ENCODE data around the gene FGF3.

Gene FGF3

GRCh38 chr11:69818603-69819441, at the start of gene FGF3:
FGF3 (minus strand) TSS chr11:69819416; CDS start chr11:69818933, 483 bp downstream.
- DNase-seq, result no peak

DNA sequence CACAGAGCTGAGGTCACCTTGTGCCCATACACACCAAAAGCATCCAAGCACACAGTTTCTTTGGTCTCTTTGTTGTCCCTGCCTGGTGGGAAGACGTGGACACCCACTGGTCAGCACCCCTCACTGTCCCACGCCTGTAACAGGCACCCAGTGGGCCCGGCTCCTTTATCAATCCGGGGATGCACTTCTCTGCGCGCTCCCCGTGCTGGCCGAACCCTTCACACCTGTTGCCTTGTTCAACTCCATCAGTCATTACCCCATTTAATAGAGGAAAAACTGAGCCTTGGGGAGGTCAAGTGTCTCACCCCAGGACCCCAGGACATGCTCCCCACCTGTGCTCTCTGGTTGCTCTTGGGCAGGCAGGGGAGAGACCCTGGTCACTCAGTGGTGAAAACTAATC, 49.7 kb upstream of the FGF3 start:
- DNase-seq, result no peak

- no peak for DNase-seq
Observed at GRCh38 chr11:69868006-69868810, 49.0 kb upstream of the FGF3 start.

DNA sequence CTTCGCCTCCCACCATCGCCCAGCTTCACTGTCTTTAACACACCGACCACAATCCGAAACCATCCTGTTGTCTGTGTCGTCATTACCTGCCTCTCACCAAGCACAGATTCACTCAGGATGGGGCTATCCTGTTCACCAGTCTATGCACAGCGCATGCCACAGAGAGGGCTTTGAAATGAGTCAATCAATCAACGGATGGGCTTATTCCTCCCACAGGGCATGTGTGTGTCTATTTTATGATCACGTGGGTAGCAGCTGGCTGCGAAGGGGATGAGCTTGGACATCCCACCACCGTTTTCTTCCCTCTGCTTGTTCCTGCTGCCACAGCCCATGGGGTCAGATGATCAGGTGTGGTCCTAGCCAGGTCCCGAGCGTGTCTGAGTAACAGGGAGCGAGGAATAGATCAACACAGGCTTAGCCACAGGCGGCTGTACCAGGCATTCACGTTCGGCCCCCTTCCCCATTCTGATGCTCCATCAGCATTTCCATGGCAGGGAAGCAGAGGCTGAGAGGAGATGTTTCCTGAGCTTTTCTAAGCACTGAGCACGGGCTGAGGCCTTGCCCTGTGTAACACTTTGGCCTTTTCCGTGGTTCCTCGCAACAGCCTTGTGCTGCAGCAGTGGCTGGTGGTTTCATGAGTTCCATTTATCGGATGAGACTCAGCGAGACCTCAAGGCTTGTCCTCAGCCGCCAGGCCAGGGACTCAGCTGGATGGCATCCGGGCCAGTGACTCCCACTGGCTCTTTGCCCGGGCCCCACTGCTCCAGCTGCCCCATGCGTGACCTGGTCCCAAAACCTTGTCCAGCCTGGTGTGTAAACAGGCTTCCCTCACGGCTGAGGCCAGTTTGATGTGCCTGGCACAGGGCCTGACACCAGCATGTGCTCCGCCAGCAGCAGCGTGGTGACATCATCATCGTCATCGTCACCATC, 48.1 kb upstream of the FGF3 start:
- DNase-seq, result peak; percentile 51

DNA sequence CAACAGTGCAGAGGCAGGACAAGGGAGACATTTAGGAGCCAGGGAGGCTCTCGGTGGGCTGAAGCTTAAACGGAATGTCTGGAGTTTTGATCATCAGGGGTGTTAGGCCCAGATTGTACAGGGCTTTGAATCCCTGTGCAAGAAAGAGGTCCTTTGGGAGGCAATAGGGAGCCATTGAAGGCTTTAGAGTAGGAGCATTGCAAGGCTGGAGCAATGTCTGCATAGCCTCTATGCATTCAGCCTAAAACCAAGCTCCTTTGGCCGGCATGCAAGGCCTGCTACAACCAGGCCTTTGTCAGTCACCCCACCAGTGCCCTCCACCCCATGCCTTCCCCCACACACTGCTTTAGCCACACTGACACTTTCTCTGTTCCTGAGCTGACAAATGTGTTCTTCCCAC, 47.4 kb upstream of the FGF3 start:
- no peak for DNase-seq

- DNase-seq, result no peak
Observed at GRCh38 chr11:69865707-69866106, 46.5 kb upstream of the FGF3 start.

DNA sequence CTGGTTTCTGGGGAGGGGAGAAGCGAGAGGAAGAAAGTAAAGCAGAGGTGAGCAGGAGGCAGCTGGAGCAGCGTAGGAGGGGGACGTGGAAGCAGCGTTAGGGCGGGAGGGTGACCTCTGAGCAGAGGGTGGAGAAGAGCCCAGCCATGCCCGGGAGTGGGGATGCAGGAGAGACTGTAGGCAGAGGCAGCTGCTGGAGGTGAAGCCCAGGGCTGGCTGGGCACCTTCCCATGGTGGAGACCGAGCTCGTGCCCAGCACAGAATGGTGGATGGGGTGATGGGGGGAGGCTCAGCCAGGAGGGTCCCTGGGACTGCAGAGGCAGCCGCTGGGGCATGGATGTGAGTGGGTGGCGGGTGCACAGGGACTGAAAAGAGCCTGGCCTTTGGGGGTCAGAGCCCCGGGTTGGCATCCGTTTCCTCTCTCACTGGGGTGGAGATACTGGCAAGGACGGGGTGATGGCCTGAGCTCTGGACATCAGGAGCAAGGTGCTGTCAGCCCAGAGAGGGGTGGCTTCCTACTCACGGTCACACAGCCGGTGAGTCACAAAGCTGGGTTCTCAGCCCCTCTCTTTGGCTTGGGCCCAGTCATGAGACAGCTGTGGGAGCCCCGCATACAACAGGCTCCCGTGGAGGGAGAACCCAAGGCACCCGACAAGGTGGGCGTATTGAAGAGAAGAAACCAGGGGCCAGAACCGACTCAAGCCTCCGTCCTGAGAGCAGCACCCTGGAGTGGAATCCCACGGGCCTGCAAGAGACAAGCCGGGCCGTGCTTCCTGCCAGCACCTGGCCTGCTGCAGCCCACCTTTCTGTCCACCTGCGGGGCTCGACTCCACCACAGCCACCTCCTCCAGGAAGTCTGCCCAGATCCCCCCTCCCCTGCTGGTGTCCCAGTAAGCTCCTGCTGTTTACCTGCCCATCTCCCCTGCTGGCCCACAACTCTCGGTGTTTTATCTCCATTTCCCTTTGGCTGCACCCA, 45.8 kb upstream of the FGF3 start:
- DNase-seq, result no peak

- no peak for DNase-seq
Observed at GRCh38 chr11:69863544-69864200, 44.5 kb upstream of the FGF3 start.

- DNase-seq, result no peak
Observed at GRCh38 chr11:69862797-69863543, 43.8 kb upstream of the FGF3 start.

GRCh38 chr11:69862331-69862771, 43.1 kb upstream of the FGF3 start:
- no peak for DNase-seq

DNA sequence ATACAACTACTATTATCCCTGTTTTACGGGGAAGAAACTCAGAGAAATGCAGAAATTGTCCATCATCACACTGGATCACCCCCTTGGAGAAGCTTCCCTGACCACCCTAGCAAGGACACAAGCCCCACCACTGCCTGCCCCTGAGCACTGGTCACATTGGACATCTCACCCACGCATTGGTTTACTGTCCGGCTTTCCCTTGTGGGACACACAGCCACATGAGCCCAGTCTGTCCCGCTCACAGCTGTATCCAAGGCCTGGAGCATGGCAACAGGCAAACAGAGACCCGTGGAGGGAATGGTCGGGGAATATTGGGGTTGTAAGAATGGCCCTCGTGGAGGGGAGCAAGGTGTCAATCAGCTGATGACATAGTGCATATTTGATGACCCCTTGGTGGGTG, 42.7 kb upstream of the FGF3 start:
- no peak for DNase-seq

DNA sequence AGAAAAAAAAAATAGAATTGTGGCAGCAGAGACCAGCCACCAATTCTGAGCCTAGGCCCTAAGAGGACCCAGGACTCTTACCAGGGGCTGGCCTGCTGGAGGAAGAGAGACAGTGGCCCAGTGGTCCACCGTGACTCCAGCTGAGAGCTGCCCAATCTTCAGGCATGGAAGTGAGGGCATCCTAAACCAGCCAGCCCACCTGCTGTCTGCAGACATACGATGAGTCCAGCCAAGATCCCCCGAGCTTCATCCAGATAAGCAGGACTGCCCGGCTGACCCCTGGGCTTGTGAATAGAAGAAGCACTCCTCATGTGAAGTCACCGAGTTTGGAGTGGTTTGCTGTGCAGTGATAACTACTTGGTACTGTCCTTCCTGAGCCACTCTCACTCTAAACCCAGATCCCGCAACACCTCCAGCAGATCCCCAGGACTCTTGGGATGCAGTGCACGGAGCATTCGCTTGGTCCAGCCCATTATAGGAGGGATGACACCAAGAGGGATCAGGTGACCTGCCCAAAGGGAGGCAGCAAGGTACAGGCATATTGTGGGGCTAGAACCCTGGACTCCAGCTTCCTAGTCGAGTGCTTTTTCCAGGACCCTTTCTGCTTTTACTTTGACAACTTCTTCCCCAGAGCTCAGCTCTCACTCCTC, 41.7 kb upstream of the FGF3 start:
- DNase-seq, result no peak

GRCh38 chr11:69860244-69860643, 41.0 kb upstream of the FGF3 start:
- no peak for DNase-seq

DNA sequence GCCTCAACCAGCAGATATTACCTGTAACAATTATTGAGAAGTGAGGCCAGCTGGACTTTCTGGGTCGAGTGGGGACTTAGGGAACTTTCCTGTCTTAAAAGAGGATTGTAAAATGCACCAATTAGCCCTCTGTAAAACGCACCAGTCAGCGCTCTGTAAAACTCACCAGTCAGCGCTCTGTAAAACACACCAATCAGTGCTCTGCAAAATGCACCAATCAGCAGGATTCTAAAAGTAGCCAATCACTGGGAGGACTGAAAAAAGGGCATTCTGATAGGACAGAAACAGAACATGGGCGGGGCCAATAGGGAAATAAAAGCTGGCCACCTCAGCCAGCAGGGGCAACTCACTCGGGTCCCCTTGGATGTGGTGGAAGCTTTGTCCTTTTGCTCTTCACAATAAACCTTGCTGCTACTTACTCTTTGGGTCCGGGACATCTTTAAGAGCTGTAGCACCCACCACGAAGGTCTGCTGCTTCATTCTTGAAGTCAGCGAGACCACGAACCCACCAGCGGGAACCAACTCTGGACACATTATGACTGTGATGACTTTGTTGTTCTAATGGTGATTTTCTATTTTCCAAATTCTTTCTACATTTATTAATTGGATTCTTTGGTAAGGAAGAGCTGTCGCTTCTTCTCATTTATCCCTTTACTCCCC, 40.2 kb upstream of the FGF3 start:
- DNase-seq, result no peak

DNA sequence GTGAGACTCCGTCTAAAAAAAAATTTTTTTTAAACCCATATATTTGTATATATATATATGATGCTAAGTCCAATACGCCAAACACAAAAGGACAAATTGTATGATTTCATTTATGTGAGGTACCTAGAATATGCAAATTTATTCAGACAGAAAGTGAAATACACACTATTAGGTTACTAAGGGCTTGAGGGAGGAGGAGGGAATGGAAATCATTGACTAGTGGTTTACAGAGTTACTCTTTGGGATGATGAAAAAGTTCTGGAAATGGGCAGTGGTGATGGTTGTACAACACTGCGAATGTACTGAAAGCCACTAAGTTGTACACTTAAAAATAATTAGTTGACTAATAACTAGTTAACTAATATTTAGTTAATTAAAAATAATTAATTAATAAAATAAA, 36.2 kb upstream of the FGF3 start:
- no peak for DNase-seq

DNA sequence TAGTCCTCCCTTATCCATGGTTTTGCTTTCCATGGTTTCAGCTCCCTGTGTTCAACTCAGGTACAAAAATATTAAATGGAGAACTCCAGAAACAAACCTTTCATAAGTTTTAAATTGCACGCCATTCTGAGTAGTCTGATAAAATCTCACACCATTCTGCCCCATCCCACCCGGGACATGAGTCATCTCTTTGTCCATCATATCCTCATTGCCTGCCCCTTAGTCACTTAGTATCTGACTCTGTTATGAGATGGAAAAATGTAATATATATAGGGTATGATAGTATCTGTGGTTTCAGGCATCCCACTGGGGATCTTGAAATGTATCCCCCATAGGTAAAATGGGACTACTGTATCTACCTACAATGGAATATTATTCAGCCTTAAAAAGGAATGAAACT, 35.5 kb upstream of the FGF3 start:
- no peak for DNase-seq

DNA sequence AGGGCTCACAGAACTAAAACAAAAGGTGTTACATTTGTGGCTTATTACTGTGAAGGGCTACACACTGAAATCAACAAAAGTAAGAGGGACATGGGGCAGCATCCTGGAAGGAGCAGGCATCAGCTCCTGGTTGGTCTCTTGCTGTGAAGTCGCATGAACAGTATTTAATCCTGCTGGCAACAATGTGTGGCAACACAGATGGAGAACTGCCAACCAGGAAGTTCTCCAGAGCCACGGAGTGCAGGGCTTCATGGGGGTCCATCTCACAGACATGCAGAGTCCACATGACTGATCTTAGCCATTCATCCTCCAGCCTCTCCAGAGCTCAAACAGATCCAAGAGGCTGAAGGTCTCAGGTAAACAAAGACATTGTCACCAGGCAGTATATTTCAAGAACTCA, 32.8 kb upstream of the FGF3 start:
- no peak for DNase-seq

GRCh38 chr11:69848201-69848600, 29.0 kb upstream of the FGF3 start:
- DNase-seq, result no peak

DNA sequence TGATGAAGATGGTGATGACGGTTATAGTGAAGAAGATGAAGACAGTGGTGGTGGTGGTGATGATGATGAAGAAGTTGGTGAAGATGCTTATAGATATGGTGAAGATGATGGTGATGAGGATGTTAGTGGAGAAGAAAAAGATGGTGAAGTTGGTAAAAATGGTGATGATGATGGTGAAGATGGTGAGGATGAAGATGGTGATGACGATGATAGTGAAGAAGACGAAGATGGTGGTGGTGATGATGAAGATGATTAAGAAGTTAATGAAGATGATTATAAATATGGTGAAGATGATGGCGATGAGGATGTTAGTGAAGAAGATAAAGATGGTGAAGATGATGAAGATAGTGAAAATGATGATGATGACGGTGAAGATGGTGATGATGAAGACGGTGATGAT, 25.2 kb upstream of the FGF3 start:
- no peak for DNase-seq

Measured in RPMI8226 (cell line).